AG04449 (cell line): ENCODE measurements around the gene SCN9A.

ENCODE experiments used
- CTCF ChIA-PET: fragments of 350-600 bp; formaldehyde crosslinking; extraction: SDS; loops from one replicate; lab custom pipeline; 2021; ENCODE audit warnings: antibody characterized with exemption; lab: Yijun Ruan, JAX
- POLR2A ChIA-PET: fragments of 400-600, 350-600 bp; formaldehyde crosslinking; extraction: SDS; loops from one replicate; lab custom pipeline; 2020; ENCODE audit warnings: antibody characterized with exemption, inconsistent platforms; lab: Yijun Ruan, JAX
- DNase-seq: peaks from one replicate; pipeline ENCODE4 v3.0.0-alpha.2; 2010; ENCODE audit warnings: low read depth, low spot score
- H3K4me3 ChIP-seq: 2 replicates; pipeline ENCODE4 v1.5.1; 2011; ENCODE audit warnings: low read depth, mild to moderate bottlenecking, control low read depth, low read length
- TF ChIP-seq, protein P1 (sequence below): IDR thresholded peaks from one replicate; pipeline ENCODE4 v1.5.1; 2011; ENCODE audit warnings: mild to moderate bottlenecking, moderate library complexity, low read length, control low read depth, inconsistent platforms; ENCODE audit not compliant: insufficient read depth; ENCODE audit errors: missing control alignments

SCN9A gene

DNA sequence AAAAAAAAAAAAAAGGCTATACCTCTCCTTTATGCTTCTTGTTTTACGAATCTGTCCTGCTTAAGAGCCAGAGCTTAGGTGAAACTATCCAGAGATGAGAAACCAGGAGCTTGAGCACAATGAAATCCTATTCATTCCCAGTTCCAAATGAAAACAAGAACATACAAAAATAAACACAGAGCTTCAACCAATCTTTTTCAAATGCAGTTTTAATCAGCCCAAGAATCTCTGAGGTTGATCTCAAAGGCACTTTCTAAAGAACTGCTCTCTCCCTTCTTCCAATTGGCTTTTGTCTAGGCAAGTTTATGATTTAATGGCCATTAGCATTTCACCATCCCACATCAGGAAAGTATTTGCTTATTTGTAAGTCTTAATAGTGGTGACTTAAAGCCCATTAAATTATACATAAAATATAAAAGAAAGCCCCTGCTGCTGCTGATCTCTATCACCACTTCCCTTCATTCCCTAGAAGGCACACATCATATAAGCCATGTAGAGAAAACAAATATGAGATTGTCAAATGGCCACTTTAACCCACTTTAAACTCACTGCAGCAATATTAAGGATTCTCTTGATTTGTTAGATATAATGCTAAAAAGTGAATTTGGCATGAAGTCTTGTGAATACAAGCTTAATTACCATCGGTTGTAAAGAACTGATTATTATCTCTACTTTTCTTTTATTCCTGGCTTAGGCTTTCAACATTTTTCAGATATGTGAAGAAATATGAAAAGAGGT is 29.3 kb upstream of the SCN9A start:
- CTCF ChIA-PET: interaction anchor here (1.5 to 2.3 kb wide), 2 partner anchors 15 to 20 kb away, joined by 4 to 15 read pairs; no protein-coding TSS in a partner anchor
- TF ChIP-seq, protein P1, sequence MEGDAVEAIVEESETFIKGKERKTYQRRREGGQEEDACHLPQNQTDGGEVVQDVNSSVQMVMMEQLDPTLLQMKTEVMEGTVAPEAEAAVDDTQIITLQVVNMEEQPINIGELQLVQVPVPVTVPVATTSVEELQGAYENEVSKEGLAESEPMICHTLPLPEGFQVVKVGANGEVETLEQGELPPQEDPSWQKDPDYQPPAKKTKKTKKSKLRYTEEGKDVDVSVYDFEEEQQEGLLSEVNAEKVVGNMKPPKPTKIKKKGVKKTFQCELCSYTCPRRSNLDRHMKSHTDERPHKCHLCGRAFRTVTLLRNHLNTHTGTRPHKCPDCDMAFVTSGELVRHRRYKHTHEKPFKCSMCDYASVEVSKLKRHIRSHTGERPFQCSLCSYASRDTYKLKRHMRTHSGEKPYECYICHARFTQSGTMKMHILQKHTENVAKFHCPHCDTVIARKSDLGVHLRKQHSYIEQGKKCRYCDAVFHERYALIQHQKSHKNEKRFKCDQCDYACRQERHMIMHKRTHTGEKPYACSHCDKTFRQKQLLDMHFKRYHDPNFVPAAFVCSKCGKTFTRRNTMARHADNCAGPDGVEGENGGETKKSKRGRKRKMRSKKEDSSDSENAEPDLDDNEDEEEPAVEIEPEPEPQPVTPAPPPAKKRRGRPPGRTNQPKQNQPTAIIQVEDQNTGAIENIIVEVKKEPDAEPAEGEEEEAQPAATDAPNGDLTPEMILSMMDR: no peak
- POLR2A ChIA-PET: no interaction called here
- DNase-seq: no peak
- H3K4me3 ChIP-seq: no peak overlapping the region

DNA sequence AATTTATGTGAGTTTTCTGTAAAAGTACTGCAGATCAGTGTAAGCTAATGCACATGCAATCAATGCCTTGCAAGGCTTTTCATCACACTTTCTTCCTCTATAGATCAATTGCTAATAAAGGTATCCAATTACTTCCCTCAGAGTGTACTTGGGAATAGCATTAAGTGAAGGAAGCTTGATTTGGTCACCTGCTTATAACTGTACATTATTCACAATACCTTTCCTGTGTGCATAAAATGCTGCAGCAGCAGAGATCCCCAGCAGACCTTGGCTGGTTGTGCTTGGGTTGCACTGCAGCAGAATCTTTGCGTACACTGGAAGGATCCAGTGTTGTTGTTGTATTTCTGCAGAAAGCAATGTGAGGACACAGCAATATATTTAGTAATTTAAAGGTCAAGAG is 18.5 kb upstream of the SCN9A start:
- CTCF ChIA-PET: interaction anchor here (0.9 to 5.1 kb wide), 4 partner anchors 9 to 33 kb away, joined by 3 to 53 read pairs (median 8); no protein-coding TSS in a partner anchor
- DNase-seq: no peak

DNA sequence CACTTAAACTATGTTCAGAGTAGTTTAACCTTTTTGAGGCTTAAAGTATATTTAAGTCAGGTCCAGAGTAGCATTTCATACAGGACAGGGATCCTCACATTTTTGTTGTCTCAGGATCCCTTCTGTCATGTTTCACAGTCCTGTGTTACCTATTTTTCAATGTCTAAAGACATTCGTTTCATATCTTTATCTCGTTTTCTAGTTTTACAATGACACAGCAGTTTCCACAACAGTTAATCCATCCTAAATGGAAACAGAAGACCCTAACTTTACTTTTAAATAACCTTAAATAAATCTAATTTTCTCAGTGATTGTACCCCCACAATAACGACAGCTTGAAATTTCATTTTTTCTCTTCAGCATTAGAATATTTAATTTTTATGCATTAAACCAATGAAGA is 17.3 kb upstream of the SCN9A start:
- no peak for DNase-seq
- POLR2A ChIA-PET: no interaction called here
- TF ChIP-seq, protein P1: no peak
- no peak overlapping the region for H3K4me3 ChIP-seq
- CTCF ChIA-PET: interaction anchor here (2.6 kb wide), 1 partner anchor 11 kb away, joined by 9 read pairs; no protein-coding TSS in a partner anchor

More for the DNA sequence above, 18.5 kb upstream of the SCN9A start:
- no peak overlapping the region for H3K4me3 ChIP-seq
- POLR2A ChIA-PET: no interaction called here
- TF ChIP-seq, protein P1: no peak

DNA sequence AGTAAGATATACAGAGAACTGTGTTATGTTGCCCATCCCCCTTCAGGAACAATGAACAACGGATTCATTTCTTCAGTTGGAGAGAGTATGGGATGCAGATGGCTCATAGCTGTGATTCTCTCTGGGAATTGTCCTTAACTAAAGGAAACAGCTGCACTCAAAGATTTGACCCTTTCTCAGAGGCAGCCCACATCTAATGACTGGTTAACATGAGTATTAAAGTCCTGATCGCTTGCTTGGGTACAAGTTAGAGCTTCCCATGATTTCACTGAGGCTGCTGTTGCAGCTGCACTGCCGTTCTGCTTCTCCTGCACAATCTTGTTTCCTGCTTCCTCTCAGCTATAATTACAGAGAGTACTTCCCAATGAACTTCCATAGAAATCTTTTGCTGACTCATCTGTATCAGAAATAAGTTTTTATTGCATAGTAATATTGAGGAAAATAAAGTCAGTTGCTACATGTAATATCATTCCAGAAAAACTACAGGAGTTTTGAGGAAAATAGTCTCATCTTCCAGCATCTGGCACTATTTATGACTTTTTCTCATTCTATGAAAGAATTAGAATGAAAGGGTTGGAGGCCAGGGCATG is 12.8 kb upstream of the SCN9A start:
- TF ChIP-seq, protein P1: no peak
- POLR2A ChIA-PET: no interaction called here
- CTCF ChIA-PET: interaction anchor here (0.9 to 2.1 kb wide), 7 partner anchors 9 to 207 kb away, joined by 3 to 6 read pairs (median 3); no protein-coding TSS in a partner anchor
- no peak overlapping the region for H3K4me3 ChIP-seq
- DNase-seq: no peak

DNA sequence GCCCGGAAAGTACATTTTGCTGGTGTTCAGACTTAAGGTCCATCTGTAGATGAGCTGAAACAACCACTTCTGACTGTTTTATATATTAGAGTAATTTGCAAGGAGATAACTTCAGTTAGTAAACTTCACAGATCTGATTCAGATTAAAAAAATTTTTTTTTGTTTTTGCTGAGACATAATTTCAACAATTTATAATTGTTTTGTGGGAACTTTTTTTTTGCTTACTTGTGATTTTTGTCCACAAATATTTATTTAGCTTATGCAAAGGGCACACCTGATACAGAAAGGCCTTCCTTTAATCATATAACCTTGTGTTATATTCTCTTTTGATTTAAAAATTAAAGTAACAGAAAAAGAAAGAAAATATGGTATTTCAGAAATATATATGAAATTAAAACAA is 9.6 kb upstream of the SCN9A start:
- TF ChIP-seq, protein P1: no peak
- ChIA-PET POLR2A (no interaction called here), CTCF (interaction anchor here (0.8 to 3.6 kb wide), 26 partner anchors 10 to 432 kb away, joined by 3 to 67 read pairs (median 4); partner anchors contain the start of genes SCN9A and TTC21B)
- DNase-seq: no peak
- no peak overlapping the region for H3K4me3 ChIP-seq

DNA sequence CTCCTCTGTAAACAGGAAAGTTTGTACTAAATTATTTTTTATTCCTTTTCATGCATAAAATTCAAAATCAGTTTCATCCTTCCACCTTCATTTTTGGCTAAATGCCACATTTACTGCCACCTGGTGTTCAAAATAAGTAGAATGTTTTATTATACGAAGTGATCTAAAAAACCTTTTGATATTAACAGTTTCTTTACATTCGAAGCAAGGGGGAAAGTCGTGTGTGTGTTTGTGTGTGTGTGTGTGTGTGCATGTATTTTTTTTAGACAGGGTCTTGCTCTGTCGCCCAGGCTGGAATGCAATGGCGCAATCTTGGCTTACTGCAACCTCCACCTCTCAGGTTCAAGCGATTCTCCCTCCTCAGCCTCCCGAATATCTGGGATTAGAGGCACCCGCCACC is 9.0 kb upstream of the SCN9A start:
- CTCF ChIA-PET: interaction anchor here (0.7 to 3.6 kb wide), 28 partner anchors 9 to 210 kb away, joined by 3 to 67 read pairs (median 4); partner anchors contain the start of gene SCN9A
- POLR2A ChIA-PET: no interaction called here
- H3K4me3 ChIP-seq: no peak overlapping the region
- no peak for DNase-seq
- TF ChIP-seq, protein P1: no peak
